Activated CD8-positive, alpha-beta T cell treated with anti-CD3 and anti-CD28 coated beads for 36 hours (primary cell): ENCODE results near the gene PDE1C. TPM values are rescaled to one million over a fixed set of nuclear protein-coding genes. Genes with fewer than 3 reads are reported as not detected.

ENCODE experiments used
- ATAC-seq: fragments of 200-7000 bp; cut with Tn5 transposase; one replicate; pipeline ENCODE4 v1.10.0; 2021; ENCODE audit warnings: mild to moderate bottlenecking, moderate library complexity
- CTCF ChIA-PET: fragments of 350-600 bp; sonication (Branson Sonifier 250); formaldehyde crosslinking; loops from one replicate; lab custom pipeline; 2021; ENCODE audit warnings: antibody characterized with exemption; lab: Charles Lee
- POLR2A ChIA-PET: fragments of 350-600 bp; sonication (Branson Sonifier 250); formaldehyde crosslinking; loops from one replicate; lab custom pipeline; 2021; ENCODE audit warnings: antibody characterized with exemption; lab: Charles Lee
- DNase-seq: peaks from one replicate; pipeline ENCODE4 v3.0.0-alpha.2; 2020
- H3K27ac Mint-ChIP-seq: one replicate; pipeline ENCODE4 v1.8.0; 2021; ENCODE audit warnings: mild to moderate bottlenecking, mixed read lengths
- H3K27me3 Mint-ChIP-seq: one replicate; pipeline ENCODE4 v1.8.0; 2021; ENCODE audit warnings: mixed read lengths
- H3K36me3 Mint-ChIP-seq: one replicate; pipeline ENCODE4 v1.8.0; 2021; ENCODE audit warnings: low read depth, mixed read lengths
- H3K4me1 Mint-ChIP-seq: one replicate; pipeline ENCODE4 v1.8.0; 2021; ENCODE audit warnings: low read depth, mixed read lengths
- H3K4me3 Mint-ChIP-seq: one replicate; pipeline ENCODE4 v1.8.0; 2021; ENCODE audit warnings: mild to moderate bottlenecking, moderate library complexity, mixed read lengths
- H3K9me3 Mint-ChIP-seq: one replicate; pipeline ENCODE4 v1.8.0; 2021; ENCODE audit warnings: mixed read lengths
- intact Hi-C: fragments of 100-400 bp; cut with micrococcal nuclease; formaldehyde crosslinking; loops from one replicate; pipeline ENCODE4 v1.10.0; 2022
- total RNA-seq, 2 experiments: library from RNA; stranded (reverse); gene quantifications; one replicate each; pipeline ENCODE4 v1.2.3, GENCODE V29; 2021
- TF ChIP-seq, protein P1 (sequence below): fragments of 200-600 bp; IDR thresholded peaks from one replicate; pipeline ENCODE4 v1.8.0; 2022; ENCODE audit warnings: antibody characterized with exemption, mild to moderate bottlenecking

PDE1C gene
- total RNA-seq, 2 experiments from 2014 or later, result not detected

DNA sequence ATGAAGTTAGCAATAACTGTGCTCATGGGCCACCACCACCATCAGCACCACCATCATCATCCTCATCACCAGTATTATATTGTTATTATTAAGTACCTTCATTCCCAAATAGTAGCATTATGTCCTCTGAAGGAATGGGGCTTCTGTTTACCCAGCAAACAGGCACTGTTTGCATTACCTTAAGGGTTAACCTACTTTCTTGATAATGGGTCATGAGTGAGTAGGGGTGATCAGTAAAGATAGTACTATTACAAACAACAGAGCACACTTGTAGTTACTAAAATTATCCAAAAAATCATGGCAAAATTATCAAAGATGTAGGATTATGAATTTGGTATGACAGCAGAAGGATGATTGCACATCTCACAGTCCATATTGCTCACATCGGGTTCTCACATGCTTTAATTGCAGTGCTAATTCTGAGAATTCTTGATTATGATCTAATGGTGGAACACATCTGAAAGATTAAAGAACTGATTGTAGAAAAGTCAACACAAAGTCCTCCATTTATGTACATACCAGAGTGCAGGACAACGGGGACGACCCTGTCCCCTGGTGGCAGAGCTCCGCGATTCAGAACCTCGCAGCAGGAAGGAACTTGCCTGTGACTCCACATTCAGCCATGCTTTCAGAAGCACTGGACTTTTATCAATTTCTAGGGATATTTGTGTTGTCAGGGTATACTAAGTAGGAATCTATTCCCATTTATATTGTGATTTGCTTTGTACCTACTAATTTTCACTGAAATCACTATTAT is 31.0 kb downstream of the PDE1C start:
- intact Hi-C loops, result no loop called here

DNA sequence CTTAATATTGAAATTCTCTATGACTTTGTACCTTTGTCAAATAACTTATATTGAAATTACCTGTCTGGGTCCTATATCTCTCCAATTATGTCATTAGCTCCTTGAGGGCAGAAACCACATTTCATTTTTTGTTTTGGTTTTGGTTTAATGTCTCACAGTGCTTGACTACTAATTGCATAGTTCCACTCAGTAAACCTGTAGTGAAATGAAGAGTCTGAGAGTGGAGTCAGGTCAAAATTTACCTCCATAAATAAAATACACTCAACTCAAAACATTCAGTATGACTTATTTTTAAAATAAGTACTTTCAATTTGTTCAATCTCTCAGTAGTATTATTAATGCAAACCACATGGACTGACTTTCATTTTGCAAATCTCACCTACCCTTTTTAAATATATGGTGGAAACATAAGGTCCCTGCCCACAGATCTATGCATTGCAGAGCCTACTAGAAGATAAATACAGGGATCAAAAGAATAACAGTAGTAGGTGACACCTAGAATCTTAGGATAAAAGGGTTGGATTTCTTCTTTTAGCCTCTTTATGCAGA is 32.5 kb downstream of the PDE1C start:
- CTCF ChIA-PET, result no interaction called here
- Mint-ChIP-seq H3K4me1 (no peaks in the 10 kb centered on the region), H3K27me3 (no peaks in the 10 kb centered on the region), H3K4me3 (no peak overlapping the region), H3K36me3 (no peaks in the 10 kb centered on the region), H3K27ac (no peak overlapping the region), H3K9me3 (no peaks in the 10 kb centered on the region)
- POLR2A ChIA-PET, result no interaction called here
- TF ChIP-seq, protein P1, sequence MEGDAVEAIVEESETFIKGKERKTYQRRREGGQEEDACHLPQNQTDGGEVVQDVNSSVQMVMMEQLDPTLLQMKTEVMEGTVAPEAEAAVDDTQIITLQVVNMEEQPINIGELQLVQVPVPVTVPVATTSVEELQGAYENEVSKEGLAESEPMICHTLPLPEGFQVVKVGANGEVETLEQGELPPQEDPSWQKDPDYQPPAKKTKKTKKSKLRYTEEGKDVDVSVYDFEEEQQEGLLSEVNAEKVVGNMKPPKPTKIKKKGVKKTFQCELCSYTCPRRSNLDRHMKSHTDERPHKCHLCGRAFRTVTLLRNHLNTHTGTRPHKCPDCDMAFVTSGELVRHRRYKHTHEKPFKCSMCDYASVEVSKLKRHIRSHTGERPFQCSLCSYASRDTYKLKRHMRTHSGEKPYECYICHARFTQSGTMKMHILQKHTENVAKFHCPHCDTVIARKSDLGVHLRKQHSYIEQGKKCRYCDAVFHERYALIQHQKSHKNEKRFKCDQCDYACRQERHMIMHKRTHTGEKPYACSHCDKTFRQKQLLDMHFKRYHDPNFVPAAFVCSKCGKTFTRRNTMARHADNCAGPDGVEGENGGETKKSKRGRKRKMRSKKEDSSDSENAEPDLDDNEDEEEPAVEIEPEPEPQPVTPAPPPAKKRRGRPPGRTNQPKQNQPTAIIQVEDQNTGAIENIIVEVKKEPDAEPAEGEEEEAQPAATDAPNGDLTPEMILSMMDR, result no peak
- intact Hi-C loops, result no loop called here
- ATAC-seq, result no peak
- no peak for DNase-seq

More for the DNA sequence above, 31.0 kb downstream of the PDE1C start:
- no peaks in the 10 kb centered on the region for H3K27me3 Mint-ChIP-seq
- DNase-seq (no peak), ATAC-seq (no peak)
- CTCF ChIA-PET, result no interaction called here
- no peak overlapping the region for H3K27ac Mint-ChIP-seq
- no peaks in the 10 kb centered on the region for H3K4me1 Mint-ChIP-seq
- TF ChIP-seq, protein P1, result no peak
- POLR2A ChIA-PET, result no interaction called here
- no peaks in the 10 kb centered on the region for H3K9me3 Mint-ChIP-seq
- no peaks in the 10 kb centered on the region for H3K36me3 Mint-ChIP-seq
- no peak overlapping the region for H3K4me3 Mint-ChIP-seq

DNA sequence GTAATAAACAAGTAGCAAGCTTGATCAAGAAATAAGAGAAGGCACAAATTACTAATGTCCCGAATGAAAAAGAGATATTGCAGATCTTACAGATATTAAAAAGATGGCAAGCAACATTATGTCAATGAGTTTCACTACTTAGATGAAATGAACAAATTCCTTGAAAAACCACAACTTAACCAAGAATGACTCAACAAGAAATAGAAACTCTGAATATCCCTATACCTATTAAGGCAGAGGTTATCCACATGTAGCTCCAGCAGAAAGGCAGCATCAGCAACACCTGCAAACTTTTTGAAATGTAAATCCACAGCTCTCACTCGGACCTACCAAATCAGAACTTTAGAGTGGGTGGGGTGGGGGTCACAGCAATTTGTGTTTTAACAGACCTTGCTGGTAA is 33.6 kb downstream of the PDE1C start:
- DNase-seq (no peak), ATAC-seq (no peak)
- TF ChIP-seq, protein P1, result no peak
- no peaks in the 10 kb centered on the region for H3K9me3 Mint-ChIP-seq
- H3K27ac Mint-ChIP-seq, result no peak overlapping the region
- H3K36me3 Mint-ChIP-seq, result no peaks in the 10 kb centered on the region
- no peak overlapping the region for H3K4me3 Mint-ChIP-seq
- ChIA-PET CTCF (no interaction called here), POLR2A (no interaction called here)
- no peaks in the 10 kb centered on the region for H3K4me1 Mint-ChIP-seq
- intact Hi-C loops, result no loop called here
- no peaks in the 10 kb centered on the region for H3K27me3 Mint-ChIP-seq

DNA sequence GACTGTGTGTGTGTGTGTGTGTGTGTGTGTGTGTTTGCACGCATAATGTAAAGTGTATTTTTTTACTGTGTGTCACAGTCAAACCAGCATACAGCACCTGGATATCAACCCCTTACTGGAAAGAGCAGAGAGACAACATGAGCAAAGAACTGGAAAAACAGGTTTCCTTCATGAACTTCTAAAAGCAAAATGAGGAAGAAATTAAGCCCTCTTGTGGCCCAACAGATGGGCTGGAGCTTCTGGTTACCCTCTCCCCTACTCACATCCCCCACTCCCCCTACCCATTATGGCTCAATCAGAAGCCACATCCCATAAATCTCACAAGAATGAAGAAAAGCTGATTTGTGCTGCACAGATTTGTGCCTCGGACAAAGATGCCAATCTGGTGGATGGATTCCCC is 36.2 kb downstream of the PDE1C start:
- TF ChIP-seq, protein P1, result no peak
- intact Hi-C loops, result no loop called here
- no peak overlapping the region for H3K4me3 Mint-ChIP-seq
- POLR2A ChIA-PET, result no interaction called here
- H3K4me1 Mint-ChIP-seq, result no peaks in the 10 kb centered on the region
- CTCF ChIA-PET, result no interaction called here
- no peak overlapping the region for H3K27ac Mint-ChIP-seq
- no peaks in the 10 kb centered on the region for H3K27me3 Mint-ChIP-seq
- no peaks in the 10 kb centered on the region for H3K36me3 Mint-ChIP-seq
- H3K9me3 Mint-ChIP-seq, result no peaks in the 10 kb centered on the region
- DNase-seq, result no peak
- ATAC-seq, result no peak

DNA sequence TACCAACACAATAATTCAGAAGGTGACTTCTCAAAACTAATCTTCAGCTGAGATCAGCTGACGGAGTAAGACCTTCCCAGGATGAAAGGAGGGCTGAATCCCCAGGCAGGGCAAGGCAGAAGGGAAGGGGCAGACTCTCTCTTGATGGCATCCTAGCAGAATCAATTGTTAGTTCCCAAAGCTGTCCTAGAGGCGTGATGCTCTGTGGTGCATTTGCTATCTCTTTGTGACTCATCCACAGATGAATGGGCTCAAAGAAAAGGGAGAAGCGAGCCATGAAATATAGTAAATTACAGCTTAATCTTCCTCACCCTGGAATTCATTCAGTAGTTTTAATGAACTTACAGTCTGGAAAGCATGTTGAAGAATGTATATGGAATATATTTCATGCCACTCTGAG is 37.2 kb downstream of the PDE1C start:
- Mint-ChIP-seq H3K4me1 (no peaks in the 10 kb centered on the region), H3K4me3 (no peak overlapping the region), H3K9me3 (peaks cover 3% of the 10 kb centered on the region), H3K27me3 (no peaks in the 10 kb centered on the region), H3K36me3 (no peaks in the 10 kb centered on the region), H3K27ac (no peak overlapping the region)
- ATAC-seq (no peak), DNase-seq (no peak)
- intact Hi-C loops, result no loop called here
- TF ChIP-seq, protein P1, result no peak
- POLR2A ChIA-PET, result no interaction called here
- CTCF ChIA-PET, result no interaction called here
